Prostate gland (tissue), 2 donors: ENCODE results near the gene XRCC1. TPM values are rescaled to one million over a fixed set of nuclear protein-coding genes. Genes with fewer than 3 reads are reported as not detected.

ENCODE experiments used
- DNase-seq: peaks from one replicate; pipeline ENCODE4 v3.0.0-alpha.2; 2019; ENCODE audit warnings: low spot score
- H3K27ac ChIP-seq, 2 donors: fragments of 200-600 bp; sonication (generic); 2 replicates each; pipeline ENCODE4 v1.5.1; 2017 to 2019
- H3K27me3 ChIP-seq: fragments of 200-600 bp; sonication (generic); replicated peaks from 2 replicates; pipeline ENCODE4 v1.5.1; 2019; ENCODE audit not compliant: insufficient read depth
- H3K36me3 ChIP-seq, 2 donors: fragments of 200-600 bp; sonication (generic); 1 replicate in 1 of 2; 2 replicates in 1 of 2; pipeline versions ENCODE4 v1.5.1 to v1.8.1; 2017 to 2019
- H3K4me1 ChIP-seq: fragments of 200-600 bp; sonication (generic); replicated peaks from 2 replicates; pipeline ENCODE4 v1.5.1; 2019
- H3K4me3 ChIP-seq, 2 donors: fragments of 200-600 bp; sonication (generic); 2 replicates each; pipeline ENCODE4 v1.5.1; 2017 to 2019
- H3K9me3 ChIP-seq: fragments of 200-600 bp; sonication (generic); 2 replicates; pipeline ENCODE4 v1.5.1; 2017
- POLR2A ChIP-seq: fragments of 450-650 bp; IDR thresholded peaks from one replicate; pipeline ENCODE4 v1.6.1; 2016; ENCODE audit warnings: antibody characterized with exemption, mild to moderate bottlenecking
- POLR2AphosphoS5 ChIP-seq: sonication (generic); formaldehyde crosslinking; IDR thresholded peaks from one replicate; pipeline ENCODE4 v1.6.1; 2017; ENCODE audit warnings: antibody characterized with exemption
- WGBS: methylation state at CpG from one replicate; pipeline ENCODE4 v1.1.5; 2018; 5-methylcytosine and 5-hydroxymethylcytosine counted together
- intact Hi-C: fragments of 100-400 bp; cut with DNase I; formaldehyde crosslinking; loops from one replicate; pipeline ENCODE4 v1.14.2; 2022
- total RNA-seq, 2 donors: library from RNA; depleted of rRNA; stranded (reverse); fragments of >200 nt; gene quantifications; one replicate each; pipeline ENCODE4 v1.1.0, GENCODE V29; 2016
- TF ChIP-seq, protein P1 (sequence below), 4 experiments: fragments of 200-600 bp in 2 of 4; fragments of 450-650 bp in 2 of 4; sonication (generic) in 2 of 4; IDR thresholded peaks; 1 replicate in 3 of 4; 2 replicates in 1 of 4; pipeline ENCODE4 v1.5.1; 2016 to 2019; ENCODE audit warnings: antibody characterized with exemption in 4 of 4, mild to moderate bottlenecking in 2 of 4, moderate library complexity in 2 of 4

XRCC1 gene
- total RNA-seq, 2 donors from 2014 or later = 25.8 to 52.5 TPM

- Histone ChIP-seq H3K4me1 (peaks cover 9% of the 10 kb centered on the region), H3K36me3 (no peaks in the 10 kb centered on the region), H3K27me3 (no peaks in the 10 kb centered on the region), H3K9me3 (no peaks in the 10 kb centered on the region), H3K27ac (no peak overlapping the region), H3K4me3 (no peak overlapping the region)
- WGBS = 94% methylated on average over 5 of the region's 5 CpGs
- TF ChIP-seq, protein P1, sequence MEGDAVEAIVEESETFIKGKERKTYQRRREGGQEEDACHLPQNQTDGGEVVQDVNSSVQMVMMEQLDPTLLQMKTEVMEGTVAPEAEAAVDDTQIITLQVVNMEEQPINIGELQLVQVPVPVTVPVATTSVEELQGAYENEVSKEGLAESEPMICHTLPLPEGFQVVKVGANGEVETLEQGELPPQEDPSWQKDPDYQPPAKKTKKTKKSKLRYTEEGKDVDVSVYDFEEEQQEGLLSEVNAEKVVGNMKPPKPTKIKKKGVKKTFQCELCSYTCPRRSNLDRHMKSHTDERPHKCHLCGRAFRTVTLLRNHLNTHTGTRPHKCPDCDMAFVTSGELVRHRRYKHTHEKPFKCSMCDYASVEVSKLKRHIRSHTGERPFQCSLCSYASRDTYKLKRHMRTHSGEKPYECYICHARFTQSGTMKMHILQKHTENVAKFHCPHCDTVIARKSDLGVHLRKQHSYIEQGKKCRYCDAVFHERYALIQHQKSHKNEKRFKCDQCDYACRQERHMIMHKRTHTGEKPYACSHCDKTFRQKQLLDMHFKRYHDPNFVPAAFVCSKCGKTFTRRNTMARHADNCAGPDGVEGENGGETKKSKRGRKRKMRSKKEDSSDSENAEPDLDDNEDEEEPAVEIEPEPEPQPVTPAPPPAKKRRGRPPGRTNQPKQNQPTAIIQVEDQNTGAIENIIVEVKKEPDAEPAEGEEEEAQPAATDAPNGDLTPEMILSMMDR (IDR thresholded peaks at IDR 0.05) = no peak
- TF ChIP-seq POLR2A (no peak), POLR2AphosphoS5 (no peak)
- DNase-seq = no peak
- intact Hi-C loops = no loop called here
These were observed 69.4 kb downstream of the XRCC1 start for GRCh38 chr19:43505941-43506340.

- 79% methylated on average over 3 of the region's 3 CpGs for WGBS
- H3K4me3 ChIP-seq = peak overlapping the region in 1 of 2 donors; percentile 80
- intact Hi-C loops = no loop called here
- no peak for DNase-seq
- H3K9me3 ChIP-seq = no peaks in the 10 kb centered on the region
- no peaks in the 10 kb centered on the region for H3K27me3 ChIP-seq
- no peaks in the 10 kb centered on the region for H3K36me3 ChIP-seq
- peaks cover 9% of the 10 kb centered on the region for H3K4me1 ChIP-seq
- H3K27ac ChIP-seq = peak overlapping the region; percentile 93 to 99
- TF ChIP-seq POLR2A (no peak), POLR2AphosphoS5 (no peak)
- TF ChIP-seq, protein P1 (IDR thresholded peaks at IDR 0.05) = no peak
These were observed 70.2 kb downstream of the XRCC1 start for GRCh38 chr19:43505186-43505456.

DNA sequence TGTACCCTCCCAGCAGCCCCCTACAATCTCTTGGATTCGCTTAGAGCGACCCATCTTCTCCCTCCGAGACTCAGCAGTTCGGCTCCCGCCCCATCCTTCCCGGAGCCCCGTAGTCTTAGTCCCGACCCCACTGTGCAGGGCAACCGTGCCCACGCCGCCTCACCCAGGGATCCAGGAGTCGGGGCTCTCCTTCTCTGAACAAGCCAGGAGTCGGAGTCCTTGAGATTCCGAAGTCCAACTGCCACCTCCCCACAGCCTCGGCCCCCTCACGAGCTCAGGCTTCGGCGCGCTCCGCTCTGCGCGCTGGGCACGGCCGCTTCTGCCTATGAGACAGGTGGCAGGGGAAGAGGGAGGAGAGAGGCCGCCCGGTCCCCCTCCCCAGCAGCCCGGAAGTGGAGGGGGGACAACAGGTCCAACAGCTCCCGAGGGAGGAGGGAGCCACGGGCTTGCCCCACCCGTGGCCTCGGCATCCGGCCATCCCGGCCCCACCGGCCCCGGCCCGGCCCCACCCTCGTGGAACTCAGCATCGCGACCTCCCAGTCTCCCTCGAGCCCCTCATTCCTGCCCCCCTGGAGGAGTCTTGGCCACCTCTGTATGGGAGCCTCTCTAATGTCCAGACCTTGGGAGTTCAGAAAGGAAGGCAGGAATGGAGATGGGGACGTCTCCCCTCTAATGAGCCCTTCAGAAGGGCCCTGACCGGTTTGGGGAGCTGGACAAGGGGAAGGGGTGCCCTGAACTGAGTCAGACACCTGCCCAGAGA, 70.7 kb downstream of the XRCC1 start, which contains the start of gene PHLDB3:
Gene PHLDB3, minus strand, starts transcription at position 321 of the 760 bp plus-strand sequence. CDS start 628 bp downstream, outside the sequence.
- DNase-seq = peak; percentile 70
- intact Hi-C loops = loop anchor here (5.0 kb wide), 1 partner anchor 42 kb away; no protein-coding TSS in a partner anchor
- no peaks in the 10 kb centered on the region for H3K36me3 ChIP-seq
- peaks cover 9% of the 10 kb centered on the region for H3K4me1 ChIP-seq
- no peaks in the 10 kb centered on the region for H3K9me3 ChIP-seq
- TF ChIP-seq POLR2AphosphoS5 = peak; percentile 43
- TF ChIP-seq POLR2A = peak; percentile 51
- TF ChIP-seq, protein P1 (IDR thresholded peaks at IDR 0.05) = no peak
- WGBS = 1% methylated on average over 42 of the region's 42 CpGs
- H3K27me3 ChIP-seq = no peaks in the 10 kb centered on the region
- H3K4me3 ChIP-seq = peak within 1 kb of the TSS; percentile 52 to 80
- H3K27ac ChIP-seq = peak within 1 kb of the TSS; percentile 93 to 99

DNA sequence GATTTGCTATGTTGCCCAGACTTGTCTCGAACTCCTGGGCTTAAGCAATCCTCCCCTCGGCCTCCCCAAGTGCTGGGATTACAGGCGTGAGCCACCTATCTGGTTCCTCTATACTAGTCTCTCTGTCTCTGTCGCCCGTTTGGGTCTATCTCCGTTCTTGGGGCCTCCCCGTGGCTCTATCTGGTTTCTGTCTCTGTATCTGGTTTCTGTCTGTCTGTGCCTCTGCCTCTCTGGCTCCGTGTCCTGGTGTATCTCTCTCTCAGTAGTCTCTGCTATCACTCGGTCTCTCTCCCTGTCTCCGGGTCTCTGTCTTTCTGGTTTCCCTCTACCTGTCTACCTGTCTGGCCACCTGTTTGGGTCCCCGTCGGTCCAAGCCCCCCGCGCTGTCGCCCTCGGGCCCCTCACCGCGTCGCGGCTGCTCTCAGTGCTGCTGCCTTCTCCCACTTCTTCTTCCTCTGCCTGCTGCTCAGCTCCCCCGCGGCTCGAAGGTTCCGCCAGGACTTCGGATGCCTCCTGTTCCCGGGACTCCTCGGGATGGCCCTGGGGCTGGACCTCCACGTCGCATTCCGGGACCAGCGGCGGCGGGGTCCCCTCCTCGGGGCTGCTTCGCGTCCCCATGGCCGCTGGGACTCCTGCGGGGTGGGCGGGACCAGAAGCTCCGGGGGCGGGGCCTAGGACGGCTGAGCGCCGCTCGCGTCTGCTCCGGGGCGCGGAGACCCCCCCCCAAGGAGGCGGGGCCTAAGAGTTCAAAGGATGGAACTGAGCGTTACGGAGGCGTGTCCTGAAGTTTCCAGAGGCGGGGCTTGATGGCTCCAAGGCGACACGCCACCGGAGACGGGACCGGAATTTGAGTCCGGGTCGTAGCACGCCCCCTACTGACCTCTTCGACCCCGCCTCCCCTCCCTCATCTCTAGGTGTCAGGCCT, 71.6 kb downstream of the XRCC1 start:
- peak; percentile 99 for DNase-seq
- Histone ChIP-seq H3K36me3 (no peaks in the 10 kb centered on the region), H3K27ac (peak overlapping the region; percentile 93 to 99), H3K4me1 (peaks cover 16% of the 10 kb centered on the region), H3K27me3 (no peaks in the 10 kb centered on the region), H3K4me3 (peak overlapping the region; percentile 52 to 80), H3K9me3 (no peaks in the 10 kb centered on the region)
- under 1% methylated on average over 40 of the region's 64 CpGs for WGBS
- TF ChIP-seq, protein P1 (IDR thresholded peaks at IDR 0.05) = peak; percentile 21 to 50 (median 42)
- TF ChIP-seq POLR2AphosphoS5 (no peak), POLR2A (peak; percentile 90)
- intact Hi-C loops = loop anchor here (5.0 kb wide), 1 partner anchor 41 kb away; no protein-coding TSS in a partner anchor
